ENCODE measurements around the gene CYP21A2. TPM values are rescaled to one million over a fixed set of nuclear protein-coding genes. Genes with fewer than 3 reads are reported as not detected.

The CYP21A2 gene
- total and polyA plus RNA-seq, 3 experiments from 2014 or later = 0.37 to 0.40 TPM; not detected in 1

Other genes with a start within 250 kb of the CYP21A2 start
- 100 to 1,000 TPM; 179 to 180 TPM for gene VARS1, start 242.7 kb upstream of the CYP21A2 start, total RNA-seq
- gene VARS1, start 242.7 kb upstream of the CYP21A2 start, polyA plus RNA-seq = 47.5 TPM
- 100 to 1,000 TPM; 160 to 172 TPM for gene LSM2, start 231.4 kb upstream of the CYP21A2 start, total RNA-seq
- 80.8 TPM for gene LSM2, start 231.4 kb upstream of the CYP21A2 start, polyA plus RNA-seq
- gene HSPA1L, start 223.1 kb upstream of the CYP21A2 start, total RNA-seq = 1 to 10 TPM; 3.5 to 3.8 TPM
- gene HSPA1L, start 223.1 kb upstream of the CYP21A2 start, polyA plus RNA-seq = 3.0 TPM
- 10 to 100 TPM; 64.8 to 70.1 TPM for gene HSPA1A, start 222.9 kb upstream of the CYP21A2 start, total RNA-seq
- 34.1 TPM for gene HSPA1A, start 222.9 kb upstream of the CYP21A2 start, polyA plus RNA-seq
- gene HSPA1B, start 210.7 kb upstream of the CYP21A2 start, total RNA-seq = 10 to 100 TPM; 80.9 to 81.4 TPM
- gene HSPA1B, start 210.7 kb upstream of the CYP21A2 start, polyA plus RNA-seq = 5.0 TPM
- 10 to 100 TPM; 19.0 to 19.4 TPM for gene NEU1, start 175.6 kb upstream of the CYP21A2 start, total RNA-seq
- gene NEU1, start 175.6 kb upstream of the CYP21A2 start, polyA plus RNA-seq = 25.0 TPM
- gene SLC44A4, start 159.4 kb upstream of the CYP21A2 start, total RNA-seq = not detected
- gene SLC44A4, start 159.4 kb upstream of the CYP21A2 start, polyA plus RNA-seq = not detected
- 10 to 100 TPM; 71.6 to 72.4 TPM for gene EHMT2, start 140.7 kb upstream of the CYP21A2 start, total RNA-seq
- gene EHMT2, start 140.7 kb upstream of the CYP21A2 start, polyA plus RNA-seq = 51.6 TPM
- 1 to 10 TPM; 3.5 to 4.3 TPM for gene ZBTB12, start 136.3 kb upstream of the CYP21A2 start, total RNA-seq
- gene ZBTB12, start 136.3 kb upstream of the CYP21A2 start, polyA plus RNA-seq = not detected
- under 1 TPM; 0.70 to 0.73 TPM for gene C2, start 110.7 kb upstream of the CYP21A2 start, total RNA-seq
- gene C2, start 110.7 kb upstream of the CYP21A2 start, polyA plus RNA-seq = not detected
- under 1 TPM; 0.31 to 0.40 TPM for gene CFB, start 92.3 kb upstream of the CYP21A2 start, total RNA-seq
- gene CFB, start 92.3 kb upstream of the CYP21A2 start, polyA plus RNA-seq = 0.83 TPM
- 10 to 100 TPM; 86.1 to 90.6 TPM for gene NELFE, start 79.4 kb upstream of the CYP21A2 start, total RNA-seq
- 79.6 TPM for gene NELFE, start 79.4 kb upstream of the CYP21A2 start, polyA plus RNA-seq
- 100 to 1,000 TPM; 110 to 114 TPM for gene SKIC2, start 79.2 kb upstream of the CYP21A2 start, total RNA-seq
- gene SKIC2, start 79.2 kb upstream of the CYP21A2 start, polyA plus RNA-seq = 21.1 TPM
- 10 to 100 TPM; 13.8 to 15.8 TPM for gene DXO, start 66.3 kb upstream of the CYP21A2 start, total RNA-seq
- gene DXO, start 66.3 kb upstream of the CYP21A2 start, polyA plus RNA-seq = 16.8 TPM
- gene C4A, start 56.4 kb upstream of the CYP21A2 start, total RNA-seq = 1 to 10 TPM; 3.3 to 3.4 TPM
- 0.40 TPM for gene C4A, start 56.4 kb upstream of the CYP21A2 start, polyA plus RNA-seq
- 1 to 10 TPM; 2.2 to 3.7 TPM for gene C4B, start 23.6 kb upstream of the CYP21A2 start, total RNA-seq
- 0.70 TPM for gene C4B, start 23.6 kb upstream of the CYP21A2 start, polyA plus RNA-seq
- 1 to 10 TPM; 2.5 to 4.9 TPM for gene TNXB, start 70.9 kb downstream of the CYP21A2 start, total RNA-seq
- not detected for gene TNXB, start 70.9 kb downstream of the CYP21A2 start, polyA plus RNA-seq
- 10 to 100 TPM; 72.5 to 74.4 TPM for gene ATF6B, start 89.8 kb downstream of the CYP21A2 start, total RNA-seq
- gene ATF6B, start 89.8 kb downstream of the CYP21A2 start, polyA plus RNA-seq = 20.7 TPM
- 1 to 10 TPM; 6.8 to 8.1 TPM for gene FKBPL, start 91.9 kb downstream of the CYP21A2 start, total RNA-seq
- 2.3 TPM for gene FKBPL, start 91.9 kb downstream of the CYP21A2 start, polyA plus RNA-seq
- under 1 TPM; 0.35 to 0.55 TPM for gene PRRT1, start 113.5 kb downstream of the CYP21A2 start, total RNA-seq
- 0.72 TPM for gene PRRT1, start 113.5 kb downstream of the CYP21A2 start, polyA plus RNA-seq
- gene PPT2, start 115.7 kb downstream of the CYP21A2 start, total RNA-seq = 10 to 100 TPM; 18.8 to 19.0 TPM
- gene PPT2, start 115.7 kb downstream of the CYP21A2 start, polyA plus RNA-seq = 10.0 TPM
- 1 to 10 TPM; 8.3 to 9.5 TPM for gene EGFL8, start 126.2 kb downstream of the CYP21A2 start, total RNA-seq
- not detected for gene EGFL8, start 126.2 kb downstream of the CYP21A2 start, polyA plus RNA-seq
- 10 to 100 TPM; 42.5 to 42.6 TPM for gene AGPAT1, start 137.7 kb downstream of the CYP21A2 start, total RNA-seq
- gene AGPAT1, start 137.7 kb downstream of the CYP21A2 start, polyA plus RNA-seq = 23.5 TPM
- gene RNF5, start 140.0 kb downstream of the CYP21A2 start, total RNA-seq = 10 to 100 TPM; 52.7 to 52.9 TPM
- gene RNF5, start 140.0 kb downstream of the CYP21A2 start, polyA plus RNA-seq = 110 TPM
- gene AGER, start 145.8 kb downstream of the CYP21A2 start, total RNA-seq = 10 to 100 TPM; 11.9 to 12.5 TPM
- gene AGER, start 145.8 kb downstream of the CYP21A2 start, polyA plus RNA-seq = not detected
- 10 to 100 TPM; 63.5 to 69.4 TPM for gene PBX2, start 151.8 kb downstream of the CYP21A2 start, total RNA-seq
- 2.2 TPM for gene PBX2, start 151.8 kb downstream of the CYP21A2 start, polyA plus RNA-seq
- 10 to 100 TPM; 82.0 to 89.5 TPM for gene GPSM3, start 154.2 kb downstream of the CYP21A2 start, total RNA-seq
- 136 TPM for gene GPSM3, start 154.2 kb downstream of the CYP21A2 start, polyA plus RNA-seq
- 1 to 10 TPM; 1.3 to 1.4 TPM for gene NOTCH4, start 185.7 kb downstream of the CYP21A2 start, total RNA-seq
- gene NOTCH4, start 185.7 kb downstream of the CYP21A2 start, polyA plus RNA-seq = 0.71 TPM

Measured in CD8-positive, alpha-beta memory T cell (primary cell).